ENCODE results near the gene TOP3A. TPM values are rescaled to one million over a fixed set of nuclear protein-coding genes. Genes with fewer than 3 reads are reported as not detected.

TOP3A gene, protein sequence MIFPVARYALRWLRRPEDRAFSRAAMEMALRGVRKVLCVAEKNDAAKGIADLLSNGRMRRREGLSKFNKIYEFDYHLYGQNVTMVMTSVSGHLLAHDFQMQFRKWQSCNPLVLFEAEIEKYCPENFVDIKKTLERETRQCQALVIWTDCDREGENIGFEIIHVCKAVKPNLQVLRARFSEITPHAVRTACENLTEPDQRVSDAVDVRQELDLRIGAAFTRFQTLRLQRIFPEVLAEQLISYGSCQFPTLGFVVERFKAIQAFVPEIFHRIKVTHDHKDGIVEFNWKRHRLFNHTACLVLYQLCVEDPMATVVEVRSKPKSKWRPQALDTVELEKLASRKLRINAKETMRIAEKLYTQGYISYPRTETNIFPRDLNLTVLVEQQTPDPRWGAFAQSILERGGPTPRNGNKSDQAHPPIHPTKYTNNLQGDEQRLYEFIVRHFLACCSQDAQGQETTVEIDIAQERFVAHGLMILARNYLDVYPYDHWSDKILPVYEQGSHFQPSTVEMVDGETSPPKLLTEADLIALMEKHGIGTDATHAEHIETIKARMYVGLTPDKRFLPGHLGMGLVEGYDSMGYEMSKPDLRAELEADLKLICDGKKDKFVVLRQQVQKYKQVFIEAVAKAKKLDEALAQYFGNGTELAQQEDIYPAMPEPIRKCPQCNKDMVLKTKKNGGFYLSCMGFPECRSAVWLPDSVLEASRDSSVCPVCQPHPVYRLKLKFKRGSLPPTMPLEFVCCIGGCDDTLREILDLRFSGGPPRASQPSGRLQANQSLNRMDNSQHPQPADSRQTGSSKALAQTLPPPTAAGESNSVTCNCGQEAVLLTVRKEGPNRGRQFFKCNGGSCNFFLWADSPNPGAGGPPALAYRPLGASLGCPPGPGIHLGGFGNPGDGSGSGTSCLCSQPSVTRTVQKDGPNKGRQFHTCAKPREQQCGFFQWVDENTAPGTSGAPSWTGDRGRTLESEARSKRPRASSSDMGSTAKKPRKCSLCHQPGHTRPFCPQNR
- total RNA-seq = 21.4 and 26.6 TPM in 2 replicates

DNA sequence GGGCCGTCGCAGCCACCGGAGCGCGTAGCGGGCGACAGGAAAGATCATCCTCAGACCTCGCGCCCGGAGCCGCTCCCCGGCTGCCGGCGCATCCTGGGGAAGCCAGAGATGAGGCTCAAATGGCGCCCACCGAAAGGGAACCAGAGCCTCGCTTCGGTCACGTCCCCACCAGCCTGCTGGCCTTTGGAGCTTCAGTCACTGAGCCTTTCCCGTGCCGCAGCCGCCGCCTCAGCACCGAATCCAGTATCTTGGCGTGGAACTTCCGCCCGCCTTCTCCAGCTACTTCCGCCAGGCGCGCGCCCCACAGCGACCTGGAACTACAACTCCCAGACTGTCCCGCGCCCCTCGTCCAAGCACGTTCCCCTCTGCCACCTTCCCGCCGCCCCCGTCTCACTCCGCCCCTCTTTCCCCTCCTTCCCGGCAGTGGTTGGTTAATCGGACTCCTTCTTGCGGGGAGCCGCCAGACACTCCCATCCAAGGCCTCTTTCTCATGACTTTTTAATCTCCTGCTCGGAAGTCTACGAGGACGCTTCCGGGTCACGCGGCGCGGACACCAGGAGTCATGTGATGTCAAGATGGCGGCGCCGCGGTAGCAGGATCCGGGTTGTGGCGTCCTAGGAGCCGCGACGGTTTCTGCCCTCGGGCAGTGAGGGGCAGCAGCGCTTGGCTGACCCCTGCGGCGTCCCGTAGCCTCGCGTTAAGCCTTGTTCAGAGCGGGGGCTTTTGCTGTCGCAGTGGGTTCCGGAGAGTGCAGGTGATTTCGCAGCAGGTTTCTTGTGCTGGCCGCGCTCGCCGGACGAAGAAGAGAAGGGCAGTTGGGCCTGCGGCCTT lies at the start of gene TOP3A, which contains the start of gene SMCR8:
TOP3A (minus strand) TSS at position 264 of the 831 bp plus-strand sequence; CDS start at position 48, 216 bp downstream.
SMCR8 (plus strand) TSS at position 563 of the 831 bp plus-strand sequence. CDS start 497 bp downstream, outside the sequence.

DNA sequence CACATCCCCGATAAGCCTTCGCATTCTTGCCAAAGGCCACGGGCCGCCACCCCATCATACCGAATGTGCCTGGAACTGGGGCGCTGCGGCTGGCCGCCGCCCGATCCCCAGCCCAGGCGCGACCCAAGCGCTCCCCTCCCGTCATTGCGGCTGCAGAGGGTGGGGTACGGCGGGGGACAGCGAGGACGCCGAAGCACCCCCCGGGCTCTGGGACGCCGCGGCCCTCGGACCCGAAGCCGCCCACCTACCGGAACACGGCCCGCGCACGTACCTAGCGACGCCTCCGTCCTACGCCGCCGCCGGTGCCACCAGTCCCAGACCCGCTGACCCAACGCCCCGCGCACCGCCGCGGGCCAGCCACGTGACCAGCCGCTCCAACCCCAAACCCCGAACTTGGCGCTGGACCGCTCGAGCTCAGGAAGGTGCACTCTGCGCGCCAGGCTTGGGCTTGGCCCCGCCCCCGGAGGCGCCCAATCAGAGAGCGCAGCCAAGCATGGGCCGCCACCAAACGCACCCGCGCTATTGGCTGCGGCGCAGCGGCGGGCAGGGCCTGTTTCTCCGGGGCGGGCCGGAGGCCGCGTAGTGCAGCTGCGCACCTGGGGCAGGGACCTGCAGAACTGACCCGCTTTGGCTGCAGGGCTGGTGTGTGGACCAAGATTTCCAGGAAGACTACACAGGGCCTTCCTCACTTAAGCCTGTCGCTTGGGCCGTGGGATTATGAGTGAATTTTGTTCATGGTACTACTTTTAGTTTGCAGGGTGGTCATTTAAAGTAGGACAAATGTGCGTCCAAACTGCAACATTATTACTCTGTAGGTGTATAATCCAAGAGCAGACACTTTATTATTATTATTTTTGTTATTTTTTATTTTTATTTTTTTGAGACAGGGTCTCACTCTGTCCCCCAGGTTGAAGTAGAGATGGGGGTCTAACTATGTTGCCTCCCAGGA lies 48.6 kb upstream of the TOP3A start, which contains the start of gene SHMT1:
SHMT1 (minus strand) TSS at position 450 of the 949 bp plus-strand sequence. CDS start 7,569 bp downstream, outside the sequence.

DNA sequence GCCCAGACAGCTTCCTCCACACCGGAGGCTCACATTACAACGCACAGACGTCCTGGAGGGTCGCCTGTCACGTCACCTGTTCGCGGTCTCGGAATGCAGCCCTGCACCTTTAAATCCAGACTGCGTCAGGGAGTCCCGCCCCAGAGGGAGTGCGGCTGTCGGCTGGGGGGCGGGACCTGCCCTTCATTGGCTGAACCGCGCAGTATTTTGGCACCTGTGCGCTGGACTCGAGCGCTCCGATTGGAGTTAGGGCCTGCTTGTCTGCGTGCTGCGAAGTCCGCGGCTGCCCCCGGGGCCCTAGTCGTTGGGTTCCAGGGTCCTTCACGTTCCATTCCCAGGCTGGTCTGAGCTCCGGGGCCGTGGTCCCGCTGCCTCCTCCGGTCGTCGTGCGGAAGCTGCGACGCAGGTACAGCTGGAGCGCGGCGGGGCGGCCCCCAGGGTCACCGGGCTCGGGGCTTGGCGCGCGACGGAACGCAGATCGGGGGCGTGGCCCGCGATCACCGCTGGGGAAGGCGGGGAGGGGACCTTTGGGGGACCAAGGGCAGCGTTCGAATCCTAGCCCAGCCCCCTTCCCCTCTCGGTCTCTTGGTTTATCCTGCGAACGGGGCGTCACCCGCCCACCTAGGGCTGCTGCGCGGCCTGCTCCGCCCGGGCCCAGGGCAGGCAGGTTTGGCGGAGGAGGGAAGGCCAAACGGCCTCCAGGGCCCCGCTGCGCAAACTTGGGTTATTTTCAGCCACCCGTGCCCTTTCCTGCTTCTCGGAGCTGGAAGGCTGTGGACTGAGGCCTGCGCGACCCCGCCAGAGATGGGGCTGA lies 54.3 kb downstream of the TOP3A start, which contains the start of gene MIEF2:
MIEF2 (plus strand) TSS at position 331 of the 814 bp plus-strand sequence. CDS start 2,059 bp downstream, outside the sequence.

DNA sequence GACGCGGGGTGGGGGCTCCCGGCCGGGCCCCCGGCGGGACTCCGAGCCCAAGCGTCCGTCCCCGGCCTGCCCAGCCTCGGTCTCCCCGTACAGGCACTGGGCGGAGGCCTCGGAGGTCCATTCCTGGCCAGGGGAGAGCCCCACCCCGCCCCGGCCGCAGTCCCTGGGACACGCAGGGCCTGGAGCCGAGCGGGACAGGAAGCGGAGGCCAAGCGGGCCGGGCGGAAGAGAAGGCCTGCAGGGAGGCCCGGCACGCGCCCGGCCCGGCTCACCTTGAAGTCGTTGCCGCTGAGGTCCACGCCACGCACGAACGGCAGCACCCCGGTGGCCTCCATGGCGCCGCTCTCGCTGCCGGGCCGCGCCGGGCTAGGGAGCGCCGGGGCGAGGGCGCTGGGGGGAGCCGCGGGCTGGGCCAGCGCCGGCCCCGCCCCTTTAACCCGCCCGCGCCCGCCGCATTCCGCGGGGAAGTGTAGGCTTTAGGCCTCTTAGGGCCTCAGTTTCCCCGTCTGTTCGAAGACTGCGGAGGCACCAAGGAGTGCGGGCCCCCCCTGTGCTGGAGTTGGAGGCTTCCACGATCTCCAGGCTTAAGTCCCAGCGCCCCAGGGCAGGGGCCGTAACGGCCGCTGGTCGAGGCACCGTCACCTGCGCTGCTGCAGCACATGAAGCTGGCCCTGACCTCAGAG lies 56.3 kb downstream of the TOP3A start, which contains the start of gene FLII:
FLII (minus strand) TSS at position 383 of the 683 bp plus-strand sequence; CDS start at position 335, 48 bp downstream.

DNA sequence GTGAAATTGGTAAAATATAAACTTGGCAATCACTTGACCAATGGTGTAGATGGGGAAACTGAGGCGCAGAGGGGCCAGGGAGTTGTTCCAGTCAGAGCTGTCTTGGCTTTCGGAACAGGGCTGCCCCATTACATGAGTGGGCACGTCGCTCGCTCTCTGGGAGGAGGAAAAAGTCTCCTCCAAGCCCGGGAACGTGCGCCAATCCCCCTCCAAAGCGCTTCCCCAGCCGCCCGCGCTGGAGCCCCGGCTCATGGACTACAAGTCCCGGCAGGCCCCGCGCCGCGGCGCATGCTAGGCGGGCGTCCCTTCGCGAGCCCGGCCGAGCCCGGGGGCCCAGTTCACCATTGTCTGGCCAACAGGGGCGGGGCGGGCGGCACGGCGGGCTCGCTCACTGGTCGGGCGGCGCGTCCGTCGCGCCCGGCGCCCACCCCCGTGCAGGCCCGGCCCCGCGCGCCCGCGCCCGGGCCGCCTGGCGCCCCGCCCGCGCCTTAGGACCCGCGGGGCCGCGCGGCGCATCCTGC lies 89.6 kb downstream of the TOP3A start, which contains the start of gene LLGL1:
LLGL1 (plus strand) TSS at position 515 of the 521 bp plus-strand sequence. CDS start 48 bp downstream, outside the sequence.

Other genes starting within 250 kb of the TOP3A start
- gene DRG2, start 227.0 kb downstream of the TOP3A start, total RNA-seq = 40.4 and 46.4 TPM in 2 replicates
- 0.16 and 0.63 TPM in 2 replicates for gene MYO15A, start 206.2 kb downstream of the TOP3A start, total RNA-seq
- 68.2 and 79.8 TPM in 2 replicates for gene ALKBH5, start 131.2 kb downstream of the TOP3A start, total RNA-seq
- gene LLGL1, start 89.4 kb downstream of the TOP3A start, total RNA-seq = 61.1 and 64.2 TPM in 2 replicates
- gene FLII, start 56.3 kb downstream of the TOP3A start, total RNA-seq = 354 and 419 TPM in 2 replicates
- gene MIEF2, start 54.3 kb downstream of the TOP3A start, total RNA-seq = 42.7 and 46.4 TPM in 2 replicates
- 9.9 and 15.8 TPM in 2 replicates for gene SMCR8, start 299 bp upstream of the TOP3A start, total RNA-seq
- 35.2 and 41.1 TPM in 2 replicates for gene SHMT1, start 48.6 kb upstream of the TOP3A start, total RNA-seq
- not detected in 2 replicates for gene EVPLL, start 62.8 kb upstream of the TOP3A start, total RNA-seq
- gene LGALS9C, start 161.8 kb upstream of the TOP3A start, total RNA-seq = not detected in 2 replicates

Data from mesangial cell (primary cell).